ENCODE data around the gene DHRSX.

Gene DHRSX

DNA sequence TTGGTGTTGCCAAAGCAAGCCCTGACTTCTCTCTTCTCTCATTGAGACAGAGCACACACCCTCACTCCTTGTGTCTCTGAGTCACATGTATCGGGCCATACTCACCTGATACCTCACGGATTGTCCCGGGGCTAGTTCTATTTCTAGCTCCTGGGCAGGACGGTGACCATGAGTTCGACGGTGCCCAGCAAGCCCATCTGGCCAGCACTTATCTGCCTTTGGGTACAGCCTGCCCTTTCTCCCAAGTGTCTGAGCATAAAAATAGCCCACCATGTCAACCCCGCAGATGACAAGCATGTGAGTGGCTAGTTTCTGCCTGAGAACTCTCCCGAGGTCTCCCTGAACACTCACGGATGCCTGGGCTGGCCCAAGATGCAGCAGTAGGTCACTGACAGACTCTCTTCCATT lies 158.5 kb downstream of the DHRSX start:
- FAIRE-seq = no peak
- no peak for DNase-seq (ENCODE audit: insufficient read length, low spot score)
- TF ChIP-seq POLR2A (IDR thresholded peaks at IDR 0.05; ENCODE audit: low read depth, low read length) = no peak

DNA sequence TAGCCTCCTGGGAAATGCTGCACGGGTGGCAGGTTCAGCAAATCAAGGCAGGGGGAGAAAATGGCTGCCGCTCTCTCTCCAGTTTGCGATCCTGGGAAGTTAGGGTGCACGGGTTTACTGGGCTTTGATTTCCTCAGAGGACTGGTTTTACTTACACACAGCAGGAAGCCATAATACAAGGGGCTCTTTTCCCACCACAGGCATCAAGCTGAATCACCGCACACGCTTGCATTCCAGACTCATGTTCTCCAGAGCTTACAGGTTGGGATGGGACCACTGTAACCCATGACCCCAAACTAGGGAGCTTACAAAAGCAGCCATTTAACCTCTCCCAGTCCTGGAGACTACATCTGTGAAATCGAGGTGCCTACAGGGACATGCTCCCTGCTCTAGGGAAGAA lies 159.8 kb downstream of the DHRSX start:
- DNase-seq (ENCODE audit: insufficient read length, low spot score) = no peak
- no peak for TF ChIP-seq POLR2A (IDR thresholded peaks at IDR 0.05; ENCODE audit: low read depth, low read length)
- FAIRE-seq = no peak

DNA sequence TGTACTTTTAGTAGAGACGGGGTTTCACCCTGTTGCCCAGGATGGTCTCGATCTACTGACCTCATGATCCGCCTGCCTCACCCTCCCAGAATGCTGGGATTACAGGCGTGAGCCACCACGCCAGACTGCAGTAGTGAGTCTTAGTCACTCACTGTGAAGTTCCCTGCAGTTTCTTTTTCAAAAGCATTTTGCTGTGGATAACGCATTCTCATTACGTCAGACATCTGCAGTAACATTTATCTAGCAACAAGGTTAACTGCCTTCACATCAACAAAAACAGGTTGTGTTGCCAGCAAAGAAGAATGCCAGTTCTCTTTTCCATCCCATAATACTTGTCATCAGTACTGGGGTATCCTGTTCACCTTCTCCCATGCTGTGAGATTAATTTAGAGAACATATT lies 164.6 kb downstream of the DHRSX start:
- FAIRE-seq = no peak
- TF ChIP-seq POLR2A (IDR thresholded peaks at IDR 0.05; ENCODE audit: low read depth, low read length) = no peak
- no peak for DNase-seq (ENCODE audit: insufficient read length, low spot score)

DNA sequence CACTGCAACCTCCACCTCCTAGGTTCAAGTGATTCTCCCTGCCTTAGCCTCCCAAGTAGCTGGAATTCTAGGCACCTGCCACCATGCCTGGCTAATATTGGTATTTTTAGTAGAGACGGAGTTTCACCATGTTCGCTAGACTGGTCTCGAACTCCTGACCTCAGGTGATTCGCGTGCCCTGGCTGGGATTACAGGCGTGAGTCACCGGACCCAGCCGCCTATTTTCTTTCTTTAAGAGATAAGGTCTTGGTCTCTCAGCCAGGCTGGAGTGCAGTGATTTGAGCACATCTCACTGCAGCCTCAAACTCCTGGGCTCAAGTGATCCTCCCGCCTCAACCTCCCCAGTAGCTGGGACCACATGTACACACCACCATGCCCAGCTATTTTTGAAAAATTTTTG lies 166.5 kb downstream of the DHRSX start:
- TF ChIP-seq POLR2A (IDR thresholded peaks at IDR 0.05; ENCODE audit: low read depth, low read length) = no peak
- DNase-seq (ENCODE audit: insufficient read length, low spot score) = no peak
- FAIRE-seq = no peak

DNA sequence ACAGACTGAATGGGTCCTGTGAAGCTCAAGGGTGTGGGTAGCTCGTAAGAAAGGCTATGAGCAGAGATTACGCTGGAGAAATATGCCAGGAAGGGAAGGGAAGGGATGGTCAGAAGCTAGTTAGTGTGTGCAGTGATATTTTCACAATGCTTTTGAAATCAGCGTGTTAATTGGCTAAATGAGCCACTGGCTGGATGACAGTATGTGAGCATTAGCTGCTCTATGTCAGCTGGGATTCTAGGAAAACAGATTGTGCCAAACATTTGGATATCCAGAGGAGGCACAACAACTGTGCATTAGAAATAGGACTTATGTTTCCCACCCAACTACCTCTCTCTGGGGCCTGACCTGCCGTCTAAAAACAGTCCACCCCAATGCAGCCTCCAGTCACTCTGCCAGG lies 168.5 kb downstream of the DHRSX start:
- FAIRE-seq = no peak
- TF ChIP-seq POLR2A (IDR thresholded peaks at IDR 0.05; ENCODE audit: low read depth, low read length) = no peak
- no peak for DNase-seq (ENCODE audit: insufficient read length, low spot score)

DNA sequence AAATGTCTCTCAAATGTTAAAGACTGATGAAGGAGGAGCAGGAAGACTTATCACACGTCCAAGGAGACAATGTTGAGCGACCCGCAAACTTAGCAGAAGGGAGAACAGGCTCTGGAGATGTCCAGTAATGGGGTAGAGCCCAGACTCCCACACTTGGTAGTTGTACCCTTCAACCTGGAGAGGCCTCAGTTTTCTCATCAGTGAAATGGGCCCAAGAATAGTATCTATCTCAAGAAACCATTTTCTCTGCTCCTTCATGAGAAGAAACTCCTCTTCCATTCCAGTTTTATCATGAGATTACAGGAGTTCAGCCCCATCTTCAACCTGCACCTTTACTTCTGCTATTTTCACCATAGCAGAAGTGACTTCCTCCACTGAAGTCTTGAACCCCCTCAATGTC lies 169.9 kb downstream of the DHRSX start:
- no peak for DNase-seq (ENCODE audit: insufficient read length, low spot score)
- no peak for FAIRE-seq
- no peak for TF ChIP-seq POLR2A (IDR thresholded peaks at IDR 0.05; ENCODE audit: low read depth, low read length)

DNA sequence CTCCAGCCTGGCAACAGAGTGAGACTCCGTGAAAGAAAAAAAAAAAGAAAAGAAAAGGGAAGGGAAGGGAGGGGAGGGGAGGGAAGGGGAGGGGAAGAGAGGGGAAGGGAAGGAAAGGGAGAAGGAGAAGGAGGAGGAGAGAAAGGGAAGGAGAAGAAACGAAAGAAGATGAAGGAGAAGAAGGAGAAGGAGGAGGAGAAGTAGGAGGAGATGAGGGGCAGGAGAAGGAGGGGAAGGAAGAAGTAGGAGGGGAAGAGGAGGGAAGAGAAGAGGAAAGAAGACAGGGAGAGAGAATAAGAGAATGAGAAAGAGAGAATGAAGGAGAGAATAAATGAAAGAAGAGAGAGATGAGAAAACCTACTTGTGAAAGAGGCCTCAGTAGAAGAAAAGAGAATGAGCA lies 170.3 kb downstream of the DHRSX start:
- no peak for DNase-seq (ENCODE audit: insufficient read length, low spot score)
- FAIRE-seq = no peak
- TF ChIP-seq POLR2A (IDR thresholded peaks at IDR 0.05; ENCODE audit: low read depth, low read length) = no peak

DNA sequence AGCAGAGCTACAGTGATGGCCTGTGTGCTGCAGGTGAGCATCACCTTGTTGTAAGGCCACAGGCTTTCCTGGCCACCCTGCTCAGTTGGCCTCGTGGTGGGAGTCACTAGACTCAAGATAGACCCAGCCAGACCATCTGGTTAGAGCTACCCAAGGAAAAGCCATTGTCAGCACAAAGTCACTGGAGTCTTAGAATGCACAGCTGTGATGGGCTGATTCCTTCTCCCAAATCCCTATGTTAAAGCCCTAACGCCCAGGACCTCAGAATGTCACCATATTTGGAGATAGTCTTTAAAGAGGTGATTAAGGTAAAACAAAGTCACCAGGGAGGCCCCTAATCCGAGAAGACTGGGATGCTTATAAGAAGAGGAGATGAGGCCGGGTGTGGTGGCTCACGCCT lies 173.4 kb downstream of the DHRSX start:
- no peak for DNase-seq (ENCODE audit: insufficient read length, low spot score)
- no peak for TF ChIP-seq POLR2A (IDR thresholded peaks at IDR 0.05; ENCODE audit: low read depth, low read length)
- FAIRE-seq = no peak

DNA sequence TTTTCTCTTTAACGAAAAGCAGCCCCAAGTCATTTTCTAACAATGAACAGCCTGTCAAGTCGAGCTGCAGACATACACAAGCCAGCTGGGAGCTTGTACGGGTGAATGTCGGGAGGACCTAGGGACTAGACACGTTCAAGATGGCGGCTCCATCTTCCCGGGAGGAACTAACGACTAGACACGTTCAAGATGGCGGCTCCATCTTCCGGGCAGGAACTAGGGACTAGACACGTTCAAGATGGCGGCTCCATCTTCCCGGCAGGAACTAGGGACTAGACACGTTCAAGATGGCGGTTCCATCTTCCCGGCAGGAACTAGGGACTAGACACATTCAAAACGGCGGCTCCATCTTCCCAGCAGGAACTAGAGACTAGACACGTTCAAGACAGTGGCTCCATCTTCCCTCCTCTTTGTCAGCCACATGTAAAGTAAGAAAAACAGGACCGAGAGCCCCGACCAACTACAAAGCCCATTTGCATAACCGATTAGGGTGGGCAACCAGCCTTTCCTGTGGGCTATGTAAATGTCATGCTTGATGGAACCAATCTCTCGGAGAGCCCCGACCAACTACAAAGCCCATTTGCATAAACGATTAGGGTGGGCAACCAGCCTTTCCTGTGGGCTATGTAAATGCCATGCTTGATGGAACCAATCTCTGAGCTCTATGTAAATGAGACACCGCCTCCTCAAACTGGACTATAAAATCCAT lies 175.5 kb downstream of the DHRSX start:
- DNase-seq (ENCODE audit: insufficient read length, low spot score) = no peak
- no peak for FAIRE-seq
- no peak for TF ChIP-seq POLR2A (IDR thresholded peaks at IDR 0.05; ENCODE audit: low read depth, low read length)

DNA sequence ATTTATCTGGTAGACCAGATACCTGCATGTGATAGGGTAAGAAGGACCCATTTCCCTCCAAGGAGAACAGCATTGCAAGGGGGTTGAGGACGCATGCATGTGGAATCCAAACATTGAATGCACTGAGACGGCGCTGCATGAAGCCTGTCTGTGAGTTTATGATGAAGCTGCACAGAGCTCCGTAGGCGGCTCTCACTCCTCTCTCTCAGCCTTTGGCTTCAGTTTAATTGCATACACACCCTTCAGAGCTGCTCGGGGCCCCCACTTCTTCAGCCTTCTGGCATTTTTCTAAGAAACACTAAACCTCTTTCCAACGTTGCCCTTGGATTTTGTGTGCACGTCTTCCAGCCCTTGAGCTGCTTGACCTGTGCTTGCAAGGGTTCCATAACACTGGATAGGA lies 176.6 kb downstream of the DHRSX start:
- no peak for TF ChIP-seq POLR2A (IDR thresholded peaks at IDR 0.05; ENCODE audit: low read depth, low read length)
- DNase-seq (ENCODE audit: insufficient read length, low spot score) (no peak), FAIRE-seq (no peak)

DNA sequence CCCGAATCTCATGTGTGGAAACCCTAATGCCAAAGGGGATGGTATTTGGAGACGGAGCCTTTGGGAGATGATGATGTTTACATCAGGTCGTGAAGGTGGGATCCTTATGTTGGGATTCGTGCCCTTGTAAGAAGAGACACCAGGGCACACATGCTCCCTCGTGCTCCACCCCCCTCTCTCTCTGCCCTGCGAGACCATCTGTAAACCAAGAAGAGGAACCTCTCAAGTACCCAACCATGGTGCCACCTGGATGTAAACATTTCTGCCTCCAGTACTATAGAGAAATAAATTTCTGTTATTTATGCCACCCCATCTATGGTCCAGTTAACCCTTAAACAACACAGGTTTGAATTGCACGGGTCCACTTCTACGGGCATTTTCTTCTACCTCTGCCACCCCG lies 179.4 kb downstream of the DHRSX start:
- FAIRE-seq = no peak
- no peak for TF ChIP-seq POLR2A (IDR thresholded peaks at IDR 0.05; ENCODE audit: low read depth, low read length)
- no peak for DNase-seq (ENCODE audit: insufficient read length, low spot score)

DNA sequence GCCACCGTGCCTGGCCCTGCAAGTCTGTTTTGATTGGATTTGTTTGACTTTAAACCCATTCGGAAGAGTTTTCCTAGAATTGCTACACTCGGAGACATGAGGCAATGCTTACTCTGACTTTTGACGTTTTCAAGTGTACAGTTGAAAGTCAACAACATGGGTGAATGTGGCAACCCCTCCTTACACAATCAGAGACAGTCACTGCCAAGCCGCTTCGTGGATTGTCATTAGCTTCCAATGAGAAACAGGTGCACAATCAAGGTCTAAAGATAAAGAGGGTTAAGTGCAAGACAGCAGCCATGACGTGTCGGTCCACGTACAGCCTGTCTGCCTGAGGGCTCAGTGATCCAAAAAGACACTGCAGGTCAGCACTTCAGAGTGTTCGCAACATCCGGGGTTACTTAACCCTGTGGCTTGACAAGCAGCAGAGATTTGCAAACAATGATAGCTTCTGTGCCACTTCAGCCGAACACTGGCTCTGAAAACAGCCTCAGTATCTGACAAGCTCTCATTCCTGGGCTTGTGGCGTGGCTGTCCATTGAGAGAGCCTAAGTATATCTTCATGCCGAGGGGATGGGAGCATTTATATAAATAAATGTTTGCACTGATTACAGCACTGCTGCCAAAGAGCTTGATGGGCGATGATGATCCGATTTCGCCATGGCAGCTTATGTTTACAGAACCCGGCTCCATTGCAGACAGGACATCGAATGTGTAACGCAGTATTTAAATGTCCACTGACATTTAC lies 180.0 kb downstream of the DHRSX start:
- DNase-seq (ENCODE audit: insufficient read length, low spot score) (no peak), FAIRE-seq (no peak)
- TF ChIP-seq POLR2A (IDR thresholded peaks at IDR 0.05; ENCODE audit: low read depth, low read length) = no peak

DNA sequence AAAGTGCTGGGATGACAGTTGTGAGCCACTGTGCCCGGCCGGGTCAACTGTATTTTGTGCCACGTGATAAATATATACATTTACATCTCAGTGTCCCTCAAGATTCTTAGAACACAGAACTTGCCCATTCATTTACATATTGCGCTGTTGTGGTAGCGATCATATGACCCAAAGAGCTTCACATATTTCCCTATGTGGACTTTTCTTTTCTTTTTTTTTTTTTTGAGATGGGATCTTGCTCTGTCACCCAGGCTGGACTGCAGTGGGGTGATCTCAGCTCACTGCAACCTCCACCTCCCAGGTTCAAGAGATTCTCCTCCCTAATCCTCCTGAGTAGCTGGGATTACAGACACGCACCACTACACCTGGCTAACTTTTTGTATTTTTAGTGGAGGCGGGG lies 180.7 kb downstream of the DHRSX start:
- DNase-seq (ENCODE audit: insufficient read length, low spot score) (no peak), FAIRE-seq (no peak)
- TF ChIP-seq POLR2A (IDR thresholded peaks at IDR 0.05; ENCODE audit: low read depth, low read length) = no peak

DNA sequence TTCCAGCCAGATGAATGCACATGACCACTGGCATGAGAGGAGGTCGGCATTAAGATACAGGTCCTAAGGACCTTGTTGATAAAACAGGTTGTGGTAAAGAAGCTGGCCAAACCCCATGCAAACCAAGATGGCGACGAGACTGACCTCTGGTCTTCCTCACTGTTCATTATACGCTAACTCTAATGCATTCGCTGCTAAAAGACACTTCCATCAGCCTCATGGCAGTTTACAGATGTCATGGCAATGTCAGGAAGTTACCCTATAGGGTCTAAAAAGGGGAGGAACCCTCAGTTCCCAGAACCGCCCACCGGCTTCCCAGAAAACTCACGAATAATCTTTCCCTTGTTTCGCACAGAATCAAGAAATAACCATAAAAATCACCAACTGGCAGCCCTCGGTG lies 182.4 kb downstream of the DHRSX start:
- no peak for TF ChIP-seq POLR2A (IDR thresholded peaks at IDR 0.05; ENCODE audit: low read depth, low read length)
- FAIRE-seq (no peak), DNase-seq (ENCODE audit: insufficient read length, low spot score) (no peak)

DNA sequence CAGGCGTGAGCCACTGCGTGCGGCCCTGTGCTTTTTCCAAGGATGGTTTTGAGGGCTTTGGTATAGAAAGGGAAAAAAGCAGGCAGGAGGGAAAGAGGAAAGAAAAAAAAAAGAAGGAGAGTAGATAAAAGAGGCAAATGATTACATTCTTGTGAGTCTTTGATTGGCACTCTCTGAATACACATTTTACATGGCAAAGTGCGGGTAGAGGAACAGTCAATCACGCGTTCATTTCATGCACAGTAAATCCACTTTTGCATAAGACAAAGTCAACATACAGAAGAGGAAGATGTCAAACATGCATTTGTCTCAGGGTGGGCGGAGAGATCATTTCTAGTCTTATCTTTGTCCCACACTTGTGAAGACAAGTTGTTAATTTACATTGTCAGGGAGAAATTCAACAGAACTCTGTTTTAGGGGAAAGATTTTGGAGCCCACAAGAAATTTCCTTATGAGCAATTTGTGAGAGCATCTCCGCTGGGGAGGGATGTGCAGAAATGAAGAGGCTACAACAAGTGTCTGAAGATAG lies 183.2 kb downstream of the DHRSX start:
- TF ChIP-seq POLR2A (IDR thresholded peaks at IDR 0.05; ENCODE audit: low read depth, low read length) = no peak
- DNase-seq (ENCODE audit: insufficient read length, low spot score) = no peak
- FAIRE-seq = no peak
